HepG2 (cell line): Measurements from ENCODE around the gene TMEM135. TPM values are rescaled to one million over a fixed set of nuclear protein-coding genes. Genes with fewer than 3 reads are reported as not detected.
A peak's percentile ranks its signal among the peaks of the same experiment; 100 is the strongest.

Experiments
- CEBPZ ChIP-seq: IDR thresholded peaks from 2 replicates; pipeline ENCODE4 v1.6.1; 2012; ENCODE audit warnings: low read length, improper control_type of control experiment
- CREB1 ChIP-seq, 2 experiments: fragments of 450-650 bp in 1 of 2; IDR thresholded peaks; 2 replicates each; pipeline ENCODE4 v1.6.1; 2016 to 2017; ENCODE audit warnings: control low read depth in 1 of 2, mild to moderate bottlenecking in 1 of 2, missing compliant biosample characterization in 1 of 2, missing genetic modification characterization in 1 of 2
- ESRRA ChIP-seq: sonication (generic); formaldehyde crosslinking; IDR thresholded peaks from 2 replicates; pipeline ENCODE4 v1.5.1; 2020; ENCODE audit warnings: mild to moderate bottlenecking, low read depth, missing genetic modification reagents
- GRHL1 ChIP-seq: sonication (generic); formaldehyde crosslinking; conservative IDR thresholded peaks from 2 replicates; pipeline ENCODE4 v1.8.0; 2022; ENCODE audit warnings: missing genetic modification reagents
- HDAC2 ChIP-seq: sonication (generic); formaldehyde crosslinking; IDR thresholded peaks from 2 replicates; pipeline ENCODE4 v1.4.0; 2020; ENCODE audit warnings: missing genetic modification reagents
- KAT2B ChIP-seq: fragments of 150-350 bp; IDR thresholded peaks from 2 replicates; pipeline ENCODE4 v1.6.1; 2014; ENCODE audit warnings: low read depth, low read length, borderline replicate concordance
- MXD4 ChIP-seq: IDR thresholded peaks from 2 replicates; pipeline ENCODE4 v1.6.1; 2016; ENCODE audit warnings: mild to moderate bottlenecking, missing biosample characterization, missing genetic modification reagents
- NR2F1 ChIP-seq, 2 experiments: fragments of 450-650 bp in 1 of 2; formaldehyde crosslinking in 1 of 2; IDR thresholded peaks; 2 replicates each; pipeline versions ENCODE4 v1.5.0 to v1.6.1; 2016 to 2020; ENCODE audit warnings: mild to moderate bottlenecking in 1 of 2, missing compliant biosample characterization in 1 of 2, missing genetic modification reagents in 1 of 2, moderate library complexity in 1 of 2
- SALL1 ChIP-seq: sonication (generic); formaldehyde crosslinking; IDR thresholded peaks from 2 replicates; pipeline ENCODE4 v1.8.0; 2022; ENCODE audit warnings: mild to moderate bottlenecking, missing genetic modification reagents
- ZFP82 ChIP-seq: sonication (generic); formaldehyde crosslinking; IDR thresholded peaks from 2 replicates; pipeline ENCODE4 v1.5.1; 2020; ENCODE audit warnings: mild to moderate bottlenecking, missing genetic modification reagents, borderline replicate concordance
- ZMAT3 ChIP-seq: sonication (generic); formaldehyde crosslinking; conservative IDR thresholded peaks from 2 replicates; pipeline ENCODE4 v1.7.0; 2021; ENCODE audit warnings: missing genetic modification reagents
- ZNF280B ChIP-seq: sonication (generic); formaldehyde crosslinking; IDR thresholded peaks from 2 replicates; pipeline ENCODE4 v1.5.0; 2020; ENCODE audit warnings: missing genetic modification reagents, mild to moderate bottlenecking, borderline replicate concordance
- ZNF605 ChIP-seq: sonication (generic); formaldehyde crosslinking; IDR thresholded peaks from 2 replicates; pipeline ENCODE4 v1.8.0; 2022; ENCODE audit warnings: mild to moderate bottlenecking, missing genetic modification reagents
- ZNF704 ChIP-seq: sonication (generic); formaldehyde crosslinking; IDR thresholded peaks from 2 replicates; pipeline ENCODE4 v1.8.1; 2023; ENCODE audit warnings: mild to moderate bottlenecking, inconsistent platforms, moderate library complexity, missing genetic modification reagents, borderline replicate concordance
- ZNF850 ChIP-seq: sonication (generic); formaldehyde crosslinking; conservative IDR thresholded peaks from 2 replicates; pipeline ENCODE4 v1.9.0; 2021; ENCODE audit warnings: mild to moderate bottlenecking, missing genetic modification reagents
- polyA plus RNA-seq, 8 experiments: library from polyadenylated mRNA; depleted of rRNA in 3 of 8; stranded (reverse) in 7 of 8; unstranded in 1 of 8; fragments of >200 nt; fragmentation: Illumina TruSeq in 4 of 8; extraction: Trizol in 4 of 8; gene quantifications; 2 replicates each; pipeline versions ENCODE4 v1.2.1 to v1.2.3, GENCODE V29; 2011 to 2016; ENCODE audit warnings: low read depth in 4 of 8, missing spikeins in 1 of 8, mixed read lengths in 1 of 8; ENCODE audit not compliant: insufficient read depth in 1 of 8
- total RNA-seq, 5 experiments: library from RNA; depleted of rRNA; stranded (reverse); fragments of >200 nt; fragmentation: Illumina TruSeq; extraction: Trizol; gene quantifications; 2 replicates each; pipeline ENCODE4 v1.2.3, GENCODE V29; 2016; ENCODE audit warnings: low read depth in 1 of 5
- TF ChIP-seq, protein P1 (sequence below): sonication (generic); formaldehyde crosslinking; IDR thresholded peaks from 2 replicates; pipeline ENCODE4 v1.4.0; 2020; ENCODE audit warnings: missing genetic modification reagents, borderline replicate concordance

Gene TMEM135
- total and polyA plus RNA-seq, 2 of the 13 experiments (the other 11 are each of a cell fraction or from before 2014, with no cell fraction given) = 36.6 to 88.9 TPM

GRCh38 chr11:87097582-87097981 is 59.8 kb downstream of the TMEM135 start (continued):
- TF ChIP-seq, protein P1, sequence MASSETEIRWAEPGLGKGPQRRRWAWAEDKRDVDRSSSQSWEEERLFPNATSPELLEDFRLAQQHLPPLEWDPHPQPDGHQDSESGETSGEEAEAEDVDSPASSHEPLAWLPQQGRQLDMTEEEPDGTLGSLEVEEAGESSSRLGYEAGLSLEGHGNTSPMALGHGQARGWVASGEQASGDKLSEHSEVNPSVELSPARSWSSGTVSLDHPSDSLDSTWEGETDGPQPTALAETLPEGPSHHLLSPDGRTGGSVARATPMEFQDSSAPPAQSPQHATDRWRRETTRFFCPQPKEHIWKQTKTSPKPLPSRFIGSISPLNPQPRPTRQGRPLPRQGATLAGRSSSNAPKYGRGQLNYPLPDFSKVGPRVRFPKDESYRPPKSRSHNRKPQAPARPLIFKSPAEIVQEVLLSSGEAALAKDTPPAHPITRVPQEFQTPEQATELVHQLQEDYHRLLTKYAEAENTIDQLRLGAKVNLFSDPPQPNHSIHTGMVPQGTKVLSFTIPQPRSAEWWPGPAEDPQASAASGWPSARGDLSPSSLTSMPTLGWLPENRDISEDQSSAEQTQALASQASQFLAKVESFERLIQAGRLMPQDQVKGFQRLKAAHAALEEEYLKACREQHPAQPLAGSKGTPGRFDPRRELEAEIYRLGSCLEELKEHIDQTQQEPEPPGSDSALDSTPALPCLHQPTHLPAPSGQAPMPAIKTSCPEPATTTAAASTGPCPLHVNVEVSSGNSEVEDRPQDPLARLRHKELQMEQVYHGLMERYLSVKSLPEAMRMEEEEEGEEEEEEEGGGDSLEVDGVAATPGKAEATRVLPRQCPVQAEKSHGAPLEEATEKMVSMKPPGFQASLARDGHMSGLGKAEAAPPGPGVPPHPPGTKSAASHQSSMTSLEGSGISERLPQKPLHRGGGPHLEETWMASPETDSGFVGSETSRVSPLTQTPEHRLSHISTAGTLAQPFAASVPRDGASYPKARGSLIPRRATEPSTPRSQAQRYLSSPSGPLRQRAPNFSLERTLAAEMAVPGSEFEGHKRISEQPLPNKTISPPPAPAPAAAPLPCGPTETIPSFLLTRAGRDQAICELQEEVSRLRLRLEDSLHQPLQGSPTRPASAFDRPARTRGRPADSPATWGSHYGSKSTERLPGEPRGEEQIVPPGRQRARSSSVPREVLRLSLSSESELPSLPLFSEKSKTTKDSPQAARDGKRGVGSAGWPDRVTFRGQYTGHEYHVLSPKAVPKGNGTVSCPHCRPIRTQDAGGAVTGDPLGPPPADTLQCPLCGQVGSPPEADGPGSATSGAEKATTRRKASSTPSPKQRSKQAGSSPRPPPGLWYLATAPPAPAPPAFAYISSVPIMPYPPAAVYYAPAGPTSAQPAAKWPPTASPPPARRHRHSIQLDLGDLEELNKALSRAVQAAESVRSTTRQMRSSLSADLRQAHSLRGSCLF (CRISPR knock-in tag) = no peak
- no peak for TF ChIP-seq ZNF605 (CRISPR knock-in tag)
- no peak for TF ChIP-seq ZMAT3 (CRISPR knock-in tag)
- no peak for TF ChIP-seq ZNF280B (CRISPR knock-in tag)
- TF ChIP-seq CREB1 (IDR thresholded peaks at IDR 0.05) = peak; percentile 4; the same call in 1 of the 2 replicates
- no peak for TF ChIP-seq CREB1 (CRISPR knock-in tag; IDR thresholded peaks at IDR 0.05)
- no peak for TF ChIP-seq KAT2B
- TF ChIP-seq NR2F1 (CRISPR knock-in tag; IDR thresholded peaks at IDR 0.05) = no peak
- no peak for TF ChIP-seq ZNF850 (CRISPR knock-in tag)
- no peak for TF ChIP-seq ZFP82
- peak; percentile 27; the same call in 1 of the 2 replicates for TF ChIP-seq HDAC2
- no peak for TF ChIP-seq ESRRA
- peak; percentile 54; the same call in 1 of the 2 replicates for TF ChIP-seq SALL1 (CRISPR knock-in tag)
- no peak for TF ChIP-seq GRHL1 (CRISPR knock-in tag)
- no peak for TF ChIP-seq CEBPZ
- no peak for TF ChIP-seq MXD4 (CRISPR knock-in tag)
- TF ChIP-seq ZNF704 = no peak
